ENCODE data around the gene PLXNA2.

DNA sequence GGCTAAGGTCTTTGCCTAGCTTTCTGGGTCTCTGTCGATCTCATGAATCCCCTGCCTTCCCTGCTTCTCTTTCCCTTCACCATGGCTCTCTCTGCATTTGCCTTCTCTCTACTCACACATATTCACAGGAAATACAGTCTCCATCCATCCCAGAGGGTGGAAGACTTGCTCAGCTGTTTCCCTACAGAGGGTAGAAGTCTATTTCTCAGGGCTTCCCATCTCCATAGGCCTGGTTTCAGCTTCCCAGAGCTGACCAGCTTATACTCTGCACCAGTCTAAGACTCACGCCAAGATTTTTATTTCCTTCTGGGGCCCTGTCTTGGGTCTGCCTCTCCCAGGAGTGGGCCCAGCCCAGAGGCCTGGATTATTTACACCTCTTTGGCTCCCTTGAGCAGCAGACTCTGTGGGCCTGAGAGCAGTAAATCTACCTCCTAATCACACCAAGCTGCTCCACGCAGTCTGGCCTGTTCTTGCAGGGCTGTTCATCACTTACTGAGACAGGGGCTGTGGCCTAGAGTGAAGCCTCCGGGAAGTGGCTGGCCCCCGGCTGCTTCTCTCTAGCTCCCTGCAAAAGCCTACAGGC is 102.5 kb downstream of the PLXNA2 start:
- TF ChIP-seq, protein P1, sequence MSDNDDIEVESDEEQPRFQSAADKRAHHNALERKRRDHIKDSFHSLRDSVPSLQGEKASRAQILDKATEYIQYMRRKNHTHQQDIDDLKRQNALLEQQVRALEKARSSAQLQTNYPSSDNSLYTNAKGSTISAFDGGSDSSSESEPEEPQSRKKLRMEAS (IDR thresholded peaks at IDR 0.05), result no peak
- TF ChIP-seq, protein P2, sequence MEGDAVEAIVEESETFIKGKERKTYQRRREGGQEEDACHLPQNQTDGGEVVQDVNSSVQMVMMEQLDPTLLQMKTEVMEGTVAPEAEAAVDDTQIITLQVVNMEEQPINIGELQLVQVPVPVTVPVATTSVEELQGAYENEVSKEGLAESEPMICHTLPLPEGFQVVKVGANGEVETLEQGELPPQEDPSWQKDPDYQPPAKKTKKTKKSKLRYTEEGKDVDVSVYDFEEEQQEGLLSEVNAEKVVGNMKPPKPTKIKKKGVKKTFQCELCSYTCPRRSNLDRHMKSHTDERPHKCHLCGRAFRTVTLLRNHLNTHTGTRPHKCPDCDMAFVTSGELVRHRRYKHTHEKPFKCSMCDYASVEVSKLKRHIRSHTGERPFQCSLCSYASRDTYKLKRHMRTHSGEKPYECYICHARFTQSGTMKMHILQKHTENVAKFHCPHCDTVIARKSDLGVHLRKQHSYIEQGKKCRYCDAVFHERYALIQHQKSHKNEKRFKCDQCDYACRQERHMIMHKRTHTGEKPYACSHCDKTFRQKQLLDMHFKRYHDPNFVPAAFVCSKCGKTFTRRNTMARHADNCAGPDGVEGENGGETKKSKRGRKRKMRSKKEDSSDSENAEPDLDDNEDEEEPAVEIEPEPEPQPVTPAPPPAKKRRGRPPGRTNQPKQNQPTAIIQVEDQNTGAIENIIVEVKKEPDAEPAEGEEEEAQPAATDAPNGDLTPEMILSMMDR (IDR thresholded peaks at IDR 0.05), result no peak
- TF ChIP-seq POLR2A (IDR thresholded peaks at IDR 0.05; ENCODE audit: low read length) (no peak), RARB (CRISPR knock-in tag; IDR thresholded peaks at IDR 0.05) (no peak), MYC (IDR thresholded peaks at IDR 0.05; ENCODE audit: borderline replicate concordance, low read length) (no peak), JUN (IDR thresholded peaks at IDR 0.05) (no peak), EP300 (IDR thresholded peaks at IDR 0.05) (no peak), NPAS2 (CRISPR knock-in tag; IDR thresholded peaks at IDR 0.05; ENCODE audit: borderline replicate concordance) (no peak), KDM1A (IDR thresholded peaks at IDR 0.05; ENCODE audit: low read depth) (no peak), HOXA7 (CRISPR knock-in tag; IDR thresholded peaks at IDR 0.05) (no peak), TP53 (CRISPR knock-in tag; IDR thresholded peaks at IDR 0.05) (no peak), CHD4 (IDR thresholded peaks at IDR 0.05; ENCODE audit: borderline replicate concordance) (no peak)
- TF ChIP-seq, protein P3, sequence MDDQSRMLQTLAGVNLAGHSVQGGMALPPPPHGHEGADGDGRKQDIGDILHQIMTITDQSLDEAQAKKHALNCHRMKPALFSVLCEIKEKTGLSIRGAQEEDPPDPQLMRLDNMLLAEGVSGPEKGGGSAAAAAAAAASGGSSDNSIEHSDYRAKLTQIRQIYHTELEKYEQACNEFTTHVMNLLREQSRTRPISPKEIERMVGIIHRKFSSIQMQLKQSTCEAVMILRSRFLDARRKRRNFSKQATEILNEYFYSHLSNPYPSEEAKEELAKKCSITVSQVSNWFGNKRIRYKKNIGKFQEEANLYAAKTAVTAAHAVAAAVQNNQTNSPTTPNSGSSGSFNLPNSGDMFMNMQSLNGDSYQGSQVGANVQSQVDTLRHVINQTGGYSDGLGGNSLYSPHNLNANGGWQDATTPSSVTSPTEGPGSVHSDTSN (IDR thresholded peaks at IDR 0.05), result no peak
- TF ChIP-seq, protein P4, sequence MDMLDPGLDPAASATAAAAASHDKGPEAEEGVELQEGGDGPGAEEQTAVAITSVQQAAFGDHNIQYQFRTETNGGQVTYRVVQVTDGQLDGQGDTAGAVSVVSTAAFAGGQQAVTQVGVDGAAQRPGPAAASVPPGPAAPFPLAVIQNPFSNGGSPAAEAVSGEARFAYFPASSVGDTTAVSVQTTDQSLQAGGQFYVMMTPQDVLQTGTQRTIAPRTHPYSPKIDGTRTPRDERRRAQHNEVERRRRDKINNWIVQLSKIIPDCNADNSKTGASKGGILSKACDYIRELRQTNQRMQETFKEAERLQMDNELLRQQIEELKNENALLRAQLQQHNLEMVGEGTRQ (IDR thresholded peaks at IDR 0.05), result no peak
